Peyer's patch (tissue), 4 donors: ENCODE data around the gene NPC1.

Experiments used
- CTCF ChIP-seq, 6 experiments: fragments of 450-650 bp in 4 of 6; fragments of 200-600 bp in 2 of 6; sonication (generic) in 1 of 6; IDR thresholded peaks; one replicate each; pipeline ENCODE4 v1.5.1; 2017 to 2019; ENCODE audit warnings: antibody characterized with exemption in 6 of 6, mild to moderate bottlenecking in 3 of 6, moderate library complexity in 1 of 6
- POLR2A ChIP-seq, 2 donors: fragments of 450-650 bp; IDR thresholded peaks; one replicate each; pipeline ENCODE4 v1.5.1; 2017; ENCODE audit warnings: antibody characterized with exemption in 2 of 2, mild to moderate bottlenecking in 2 of 2, moderate library complexity in 2 of 2

- TF ChIP-seq CTCF (IDR thresholded peaks at IDR 0.05) (no peak), POLR2A (IDR thresholded peaks at IDR 0.05) (no peak)
Measured at GRCh38 chr18:23498117-23498516, 88.2 kb downstream of the NPC1 start.
